NOMO-1 treated with DMSO at 0.1 percent for 48 hours (cell line): ENCODE measurements around the gene RNF138.
"Not testable (repeated sequence)": the region's sequence is repeated elsewhere in the genome, so short reads cannot be mapped to it uniquely, and the experiment has no call there.

Experiments
- DNase-seq: peaks from one replicate; lab custom pipeline; 2025; ENCODE audit not compliant: unreplicated experiment; lab: John Stamatoyannopoulos, UW

RNF138 gene

DNA sequence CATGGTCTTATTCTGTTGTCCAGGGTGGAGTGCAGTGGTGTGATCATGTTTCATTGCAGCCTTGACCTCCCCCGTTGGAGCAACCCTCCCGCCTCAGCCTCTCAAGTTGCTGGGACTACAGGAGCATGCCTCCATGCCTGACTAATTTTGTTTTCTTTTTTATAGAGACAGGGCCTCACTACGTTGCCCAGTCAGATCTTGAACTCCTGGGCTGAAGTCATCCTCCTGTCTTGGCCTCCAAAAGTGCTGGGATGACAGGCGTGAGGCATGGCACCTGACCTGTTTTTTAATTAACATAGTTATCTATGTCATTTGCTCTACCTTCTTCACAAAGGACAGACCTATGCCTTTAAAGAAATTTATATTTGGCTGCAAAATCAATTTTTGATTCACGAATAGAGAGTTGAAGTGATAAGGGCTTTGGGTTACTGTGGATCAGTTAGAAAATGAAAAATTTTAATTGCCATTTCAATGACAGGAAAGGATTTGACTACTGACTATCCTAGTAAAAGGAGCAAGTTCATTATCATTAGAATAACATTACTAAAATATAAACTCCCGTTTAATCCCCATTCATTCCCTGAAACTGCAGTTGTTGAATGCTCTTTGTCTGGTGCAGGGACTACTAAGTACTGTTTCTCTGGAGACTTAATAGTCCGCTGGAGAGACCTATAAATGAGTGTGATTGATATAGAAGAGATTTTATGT, 3.7 kb downstream of the RNF138 start:
- DNase-seq, result no peak

GRCh38 chr18:32095900-32096229, 4.2 kb downstream of the RNF138 start:
- DNase-seq, result no peak

DNA sequence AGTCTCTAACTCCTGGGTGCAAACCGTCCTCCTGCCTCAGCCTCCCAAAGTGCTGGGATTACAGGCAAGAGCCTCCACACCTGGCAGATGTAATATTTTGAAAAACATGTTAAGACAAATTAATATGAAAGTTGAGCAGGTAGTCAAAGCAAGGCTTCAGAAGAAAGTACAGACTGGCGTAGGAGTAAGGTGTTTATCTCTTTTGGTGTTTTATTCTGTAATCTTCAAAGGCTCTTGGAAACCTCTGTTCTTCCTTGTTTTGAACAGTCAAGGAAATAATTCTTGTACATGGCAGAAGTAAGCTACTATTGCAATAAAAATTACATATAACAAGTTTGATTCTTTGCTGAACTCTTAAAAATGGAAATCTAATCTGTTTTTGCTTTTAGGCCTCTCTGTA, 5.3 kb downstream of the RNF138 start:
- DNase-seq, result no peak

- no peak for DNase-seq
Observed at GRCh38 chr18:32104516-32104915, 12.8 kb downstream of the RNF138 start.

- no peak for DNase-seq
Observed at GRCh38 chr18:32110005-32110404, 18.3 kb downstream of the RNF138 start.

DNA sequence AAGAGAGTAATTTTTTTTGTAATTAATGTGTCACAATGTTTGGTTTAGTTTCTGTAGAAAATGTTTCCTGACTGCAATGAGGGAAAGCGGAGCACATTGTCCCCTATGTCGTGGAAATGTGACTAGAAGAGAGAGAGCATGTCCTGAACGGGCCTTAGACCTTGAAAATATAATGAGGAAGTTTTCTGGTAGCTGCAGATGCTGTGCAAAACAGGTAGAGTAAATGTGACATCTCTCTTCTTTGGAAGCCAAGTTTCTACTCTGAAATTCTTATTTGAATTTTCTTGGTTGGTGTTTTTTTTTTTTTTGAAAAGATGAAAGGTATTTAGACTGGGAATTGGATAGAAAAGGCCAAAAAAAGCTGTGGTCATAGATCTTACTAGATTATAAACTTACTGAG, 20.0 kb downstream of the RNF138 start:
- no peak for DNase-seq

GRCh38 chr18:32112826-32113225, 21.2 kb downstream of the RNF138 start:
- DNase-seq, result no peak

DNA sequence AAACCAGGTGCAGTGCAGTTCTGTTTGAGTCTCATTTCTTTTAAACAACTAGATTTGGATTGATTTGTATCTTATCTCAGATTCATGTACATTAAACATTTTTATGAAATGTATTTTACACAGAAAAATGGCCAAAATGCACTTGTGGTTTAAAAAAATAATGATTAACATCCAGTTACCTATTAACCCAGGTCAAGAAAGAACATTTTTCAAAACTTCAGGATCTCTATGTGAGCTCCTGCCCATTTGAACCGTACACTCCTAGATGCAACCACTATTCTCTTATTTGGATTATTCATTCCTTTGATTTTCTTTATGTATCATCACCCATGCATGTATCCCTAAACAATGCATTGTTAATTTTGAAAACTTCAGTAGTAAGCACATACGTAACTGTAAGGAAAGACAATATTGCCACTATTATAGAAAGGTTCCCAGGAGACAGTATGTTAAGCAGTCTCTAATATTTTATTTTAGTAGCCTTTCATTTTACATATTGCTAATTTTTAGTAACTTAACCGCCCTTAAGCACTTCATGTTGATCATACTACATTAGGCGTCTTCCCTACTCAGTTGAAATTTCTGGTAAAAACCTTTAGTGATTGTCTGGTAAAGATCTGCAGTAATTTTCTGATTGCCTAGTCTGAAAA, 22.7 kb downstream of the RNF138 start:
- no peak for DNase-seq

DNA sequence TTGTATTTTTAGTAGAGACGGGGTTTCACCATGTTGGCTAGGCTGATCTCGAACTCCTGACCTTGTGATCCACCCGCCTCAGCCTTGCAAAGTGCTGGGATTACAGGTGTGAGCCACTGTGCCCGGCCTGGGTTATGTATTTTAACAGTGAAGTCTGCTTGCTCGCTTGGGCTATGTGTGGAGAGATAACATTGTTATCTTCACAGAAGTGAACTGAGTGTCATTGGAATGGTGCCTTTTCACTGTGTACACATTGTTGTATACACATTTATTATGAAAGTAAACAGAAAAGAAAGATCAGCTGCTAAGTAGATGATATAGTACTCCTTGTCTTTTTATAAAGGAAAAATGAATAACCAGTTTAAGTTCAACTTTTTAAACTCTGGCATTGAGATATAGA, 30.4 kb downstream of the RNF138 start:
- DNase-seq, result no peak

GRCh38 chr18:32126538-32126937, 34.9 kb downstream of the RNF138 start:
- no peak for DNase-seq

- DNase-seq, result no peak
Observed at GRCh38 chr18:32135625-32136024, 44.0 kb downstream of the RNF138 start.

DNA sequence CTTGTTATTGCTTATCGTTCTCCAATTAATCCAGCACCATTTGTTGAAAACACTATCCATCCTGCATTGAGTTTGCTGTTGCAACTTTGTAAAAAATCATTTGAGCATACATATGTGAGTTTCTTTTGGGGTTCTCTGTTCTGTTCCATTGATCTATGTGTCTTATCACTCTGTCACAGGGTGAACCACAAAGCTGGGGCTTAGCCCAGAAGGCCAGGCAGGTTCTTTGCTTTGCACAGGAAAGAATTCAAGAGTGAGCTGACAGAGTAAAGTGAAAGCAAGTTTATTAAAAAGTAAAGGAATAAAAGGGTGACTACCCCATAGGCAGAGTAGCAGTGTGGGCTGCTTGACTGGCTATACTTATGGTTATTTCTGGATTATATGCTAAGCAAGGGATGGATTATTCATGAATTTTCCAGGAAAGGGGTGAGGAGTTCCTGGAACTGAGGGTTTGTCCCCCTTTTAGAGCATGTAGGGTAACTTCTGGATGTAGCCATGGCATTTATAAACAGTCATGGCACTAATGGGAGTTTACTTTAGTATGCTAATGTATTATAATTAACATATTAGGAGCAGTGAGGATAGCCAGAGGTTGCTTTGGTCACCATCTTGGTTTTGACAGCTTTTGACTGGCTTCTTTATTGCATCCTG, 46.8 kb downstream of the RNF138 start:
- DNase-seq, result no peak

- no peak for DNase-seq
Observed at GRCh38 chr18:32139835-32140283, 48.2 kb downstream of the RNF138 start.

GRCh38 chr18:32148185-32148870, 56.7 kb downstream of the RNF138 start:
- no peak for DNase-seq

DNA sequence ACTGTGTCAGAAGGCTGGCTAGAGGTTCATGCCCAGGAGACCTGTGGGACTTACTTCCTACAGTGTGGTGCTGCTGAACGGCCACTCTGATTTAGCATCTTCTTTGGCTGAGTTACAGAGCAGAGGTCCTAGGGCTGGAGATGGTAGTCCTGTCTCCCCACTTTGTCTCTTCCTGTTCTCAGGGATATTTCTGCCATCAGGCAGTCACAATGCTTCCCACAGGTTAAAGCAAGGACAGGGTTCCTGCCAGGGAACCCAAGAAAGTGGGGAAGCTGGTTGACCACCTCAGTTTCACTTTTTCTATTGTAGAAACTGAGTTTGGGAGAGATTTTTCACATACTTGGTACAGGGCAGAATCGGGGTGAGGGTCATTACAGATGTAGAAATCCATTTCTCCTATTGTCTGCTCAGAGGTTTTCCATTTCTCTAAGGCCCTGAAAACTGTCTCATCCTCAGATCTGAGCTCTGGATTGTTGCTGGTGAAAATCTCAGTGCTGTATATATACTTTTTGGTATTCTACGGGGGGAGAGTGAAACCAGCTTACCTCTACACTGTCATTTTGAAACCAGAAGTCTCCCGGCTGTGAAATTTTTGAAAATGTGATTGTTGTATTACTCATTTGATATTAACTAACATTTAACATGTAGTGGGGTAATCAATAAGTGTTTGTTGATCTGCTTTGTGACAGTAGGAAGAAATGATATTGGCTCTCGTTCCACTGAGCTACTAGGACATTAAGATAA, 61.2 kb downstream of the RNF138 start:
- DNase-seq, result no peak

GRCh38 chr18:32156855-32157254, 65.2 kb downstream of the RNF138 start:
- DNase-seq, result peak; percentile 37

- DNase-seq, result no peak
Observed at GRCh38 chr18:32157580-32157979, 65.9 kb downstream of the RNF138 start.

DNA sequence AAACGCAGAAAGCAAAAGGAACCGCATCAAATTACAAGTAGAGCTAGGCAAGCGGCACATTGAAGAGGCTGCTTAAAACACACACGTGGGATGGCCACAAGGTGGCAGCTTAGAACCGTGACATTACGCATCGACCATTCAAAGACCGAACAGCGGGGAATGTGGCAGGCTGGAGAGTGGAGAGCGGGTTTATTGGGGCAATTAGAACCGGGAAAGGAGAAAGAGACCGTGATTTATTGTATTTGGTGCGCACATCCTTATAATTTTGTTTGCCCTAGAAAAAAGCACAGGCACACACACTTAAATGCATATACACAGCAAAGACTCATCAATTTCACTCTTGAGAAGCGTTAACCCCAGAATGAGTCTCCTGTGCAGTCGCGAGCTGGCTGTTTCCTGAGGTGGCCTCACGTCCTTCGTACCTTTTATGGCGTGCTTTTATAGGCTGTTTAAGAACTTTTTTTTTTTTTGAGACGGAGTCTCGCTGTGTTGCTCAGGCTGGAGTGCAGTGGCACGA, 66.5 kb downstream of the RNF138 start:
- DNase-seq, result peak; percentile 85

DNA sequence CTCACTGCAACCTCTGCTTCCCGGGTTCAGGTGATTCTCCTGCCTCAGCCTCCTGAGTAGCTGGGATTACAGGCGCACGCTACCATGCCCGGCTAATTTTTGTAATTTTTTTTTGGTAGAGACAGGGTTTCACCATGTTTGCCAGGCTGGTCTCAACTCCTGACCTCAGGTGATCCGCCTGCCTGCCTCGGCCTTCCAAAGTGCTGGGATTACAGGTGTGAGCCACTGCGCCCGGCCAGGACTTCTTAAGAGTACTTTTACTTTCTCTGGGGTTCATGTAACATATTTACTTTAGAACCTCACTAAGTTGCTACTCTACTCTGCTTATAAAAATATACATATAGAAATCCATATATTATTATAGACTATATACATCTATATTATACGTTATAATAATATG, 67.0 kb downstream of the RNF138 start:
- not testable (repeated sequence) for DNase-seq

DNA sequence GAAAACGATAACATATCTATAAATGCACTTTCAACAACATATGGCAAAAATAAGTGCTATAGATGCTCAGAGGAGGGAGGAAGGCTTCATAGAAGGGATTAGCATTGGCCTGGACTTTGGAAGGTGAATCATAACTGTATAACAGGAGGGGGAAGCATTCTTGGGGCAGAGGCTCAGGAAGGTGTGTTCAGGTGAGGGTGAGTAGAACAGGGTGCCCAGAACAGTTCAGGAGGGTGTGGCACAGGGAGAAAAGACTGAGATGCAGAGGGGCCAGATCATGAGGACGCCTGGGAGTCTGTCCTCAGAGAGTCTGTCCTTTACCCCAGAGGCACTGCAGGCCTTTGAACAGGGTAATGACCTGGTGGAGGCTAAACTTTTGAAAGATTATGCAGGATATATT, 68.9 kb downstream of the RNF138 start:
- DNase-seq, result no peak
